G401 (cell line): ENCODE measurements around the gene ASXL3. TPM values are rescaled to one million over a fixed set of nuclear protein-coding genes. Genes with fewer than 3 reads are reported as not detected.

Experiments
- DNase-seq: peaks from one replicate; pipeline ENCODE4 v3.0.0-alpha.2; 2015; ENCODE audit warnings: low spot score
- in situ Hi-C: cut with HindIII; loops from 2 replicates; pipeline ENCODE4 v1.10.0; 2016; ENCODE audit warnings: low sequenced_read_pairs, mixed read lengths
- total RNA-seq: library from RNA; depleted of rRNA; stranded (reverse); fragments of >200 nt; shearing (Covaris generic); gene quantifications from 2 replicates; pipeline ENCODE4 v1.2.3, GENCODE V29; 2014

The ASXL3 gene
- total RNA-seq, 1 experiment from 2014 or later = not detected

DNA sequence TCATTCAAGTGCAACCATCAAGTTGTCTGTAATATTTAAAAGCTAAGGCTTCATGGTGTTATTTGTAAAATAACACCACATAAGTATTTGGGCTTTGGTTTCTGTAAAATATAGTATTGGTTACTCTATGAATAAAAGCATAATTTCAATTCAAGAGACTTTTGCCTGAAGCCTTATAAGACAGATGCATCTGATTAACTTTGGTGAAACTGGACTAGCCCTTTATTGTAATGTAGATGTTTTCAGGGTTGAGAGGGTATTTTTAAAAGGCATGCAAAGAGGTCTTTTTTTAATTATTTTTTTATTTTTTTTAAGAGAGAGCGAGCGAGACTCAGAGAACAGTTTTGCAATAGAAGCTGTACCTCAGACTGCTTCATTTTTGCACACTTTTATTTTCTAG is 66.5 kb downstream of the ASXL3 start:
- in situ Hi-C loops = no loop called here
- no peak for DNase-seq

DNA sequence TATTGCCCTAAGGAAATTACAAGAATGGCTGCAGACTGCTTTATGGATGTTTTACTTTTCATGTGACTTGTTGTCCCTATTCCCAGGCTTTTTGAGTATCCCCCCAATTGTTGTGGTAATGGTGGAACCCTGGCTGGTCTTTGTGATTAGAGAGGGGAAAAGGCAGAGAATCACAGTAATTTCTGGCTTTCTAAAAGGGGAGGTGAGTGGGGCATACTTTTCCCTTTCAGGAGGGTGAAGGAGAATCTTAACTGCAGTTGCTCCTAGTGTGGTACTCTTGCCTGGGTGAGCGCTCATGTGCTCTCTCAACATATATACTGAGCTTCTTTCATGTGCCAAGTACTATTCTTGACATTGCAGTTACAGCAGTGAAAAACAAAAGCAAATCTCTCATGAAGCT is 69.3 kb downstream of the ASXL3 start:
- in situ Hi-C loops = no loop called here
- no peak for DNase-seq

DNA sequence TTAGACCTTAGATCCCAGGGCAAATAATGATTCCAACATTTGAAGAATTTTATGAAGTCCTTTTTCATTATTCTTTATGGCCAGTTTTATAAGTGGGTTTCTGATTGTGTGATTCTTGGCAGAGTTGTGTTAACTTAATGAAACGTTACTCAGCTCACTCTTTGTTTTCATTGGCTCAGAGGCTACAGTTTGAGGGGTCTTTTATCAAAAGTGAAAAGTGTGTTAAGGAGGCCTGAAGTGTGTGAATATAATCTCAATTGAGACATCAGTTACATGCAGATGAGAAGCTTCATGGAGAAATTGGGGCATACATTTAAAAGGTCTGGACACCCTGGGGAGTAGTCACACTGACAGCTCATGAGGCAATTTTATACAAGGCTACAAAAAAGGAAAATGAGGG is 74.6 kb downstream of the ASXL3 start:
- no peak for DNase-seq
- in situ Hi-C loops = no loop called here

DNA sequence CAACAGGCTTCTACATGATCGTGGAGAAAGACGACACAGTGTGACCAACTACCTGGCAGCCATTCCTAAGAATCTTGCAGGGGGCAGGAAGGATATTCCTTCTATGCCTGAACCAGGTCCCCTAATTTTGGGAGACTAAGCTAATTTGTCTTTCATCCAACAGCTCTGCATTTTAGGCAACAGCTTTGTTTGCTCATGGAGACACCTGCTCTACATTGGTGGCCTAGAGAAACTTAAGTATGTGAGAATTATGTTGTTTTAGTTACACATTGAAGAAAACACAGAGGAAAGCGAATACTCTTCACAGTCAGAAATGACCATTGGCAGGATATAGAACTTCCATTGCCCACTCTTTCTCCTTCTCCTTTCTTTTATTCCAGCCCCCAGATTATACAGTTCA is 75.2 kb downstream of the ASXL3 start:
- no peak for DNase-seq
- in situ Hi-C loops = no loop called here

DNA sequence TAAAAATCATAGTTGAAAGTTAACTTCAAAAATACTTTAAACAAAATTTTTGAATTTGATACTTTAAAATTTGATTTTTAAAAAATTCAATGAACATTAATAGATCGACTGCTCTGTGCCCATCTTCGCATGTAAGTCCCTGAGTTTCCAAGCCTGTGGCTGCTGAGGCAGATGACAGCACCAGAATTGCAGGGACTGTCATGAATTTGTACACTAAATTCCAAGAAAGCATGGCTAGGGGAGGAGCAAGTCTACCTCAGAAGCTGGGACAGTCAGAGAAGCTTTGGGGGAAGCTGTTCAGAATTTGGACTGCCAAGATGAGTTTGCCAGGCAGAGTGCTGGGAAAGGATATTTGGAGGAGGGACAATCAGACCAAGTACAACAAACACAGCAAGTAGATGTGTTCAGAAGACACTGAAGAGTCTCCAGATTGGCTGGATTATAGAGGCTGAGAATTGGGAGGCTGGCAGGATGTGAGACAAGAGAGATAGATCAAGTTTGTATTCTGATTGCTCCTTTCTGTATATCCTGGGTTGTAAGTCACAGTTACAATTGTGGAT is 79.0 kb downstream of the ASXL3 start:
- in situ Hi-C loops = no loop called here
- DNase-seq = no peak

DNA sequence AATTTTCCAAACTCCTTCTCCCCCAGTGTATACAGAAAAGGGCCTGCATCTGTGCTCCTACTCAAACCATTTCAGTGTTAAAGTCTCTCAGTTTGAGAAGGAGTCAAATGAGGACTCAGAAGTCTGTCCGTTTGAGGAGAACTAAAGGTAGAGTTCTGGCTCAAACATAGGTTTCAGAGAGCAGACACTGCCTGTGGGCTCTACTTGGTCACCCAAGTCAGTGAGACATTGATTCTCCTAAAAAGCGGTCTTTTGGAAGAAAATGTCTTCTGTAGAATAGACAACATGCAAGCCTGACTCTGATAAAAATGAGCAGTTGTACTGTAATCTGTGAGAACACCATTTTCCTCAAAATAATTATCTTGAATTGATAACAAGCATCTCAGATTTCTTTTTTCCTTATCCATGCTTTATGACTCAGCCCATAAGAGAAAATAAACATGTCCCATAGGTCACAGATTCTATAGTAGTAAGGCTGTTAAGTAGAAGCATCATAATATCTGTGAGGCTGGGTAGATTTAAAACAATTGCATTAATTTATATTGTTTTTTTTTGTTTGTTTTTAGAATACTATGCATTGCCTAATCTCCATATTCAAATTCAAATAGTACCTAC is 82.8 kb downstream of the ASXL3 start:
- no peak for DNase-seq
- in situ Hi-C loops = no loop called here

DNA sequence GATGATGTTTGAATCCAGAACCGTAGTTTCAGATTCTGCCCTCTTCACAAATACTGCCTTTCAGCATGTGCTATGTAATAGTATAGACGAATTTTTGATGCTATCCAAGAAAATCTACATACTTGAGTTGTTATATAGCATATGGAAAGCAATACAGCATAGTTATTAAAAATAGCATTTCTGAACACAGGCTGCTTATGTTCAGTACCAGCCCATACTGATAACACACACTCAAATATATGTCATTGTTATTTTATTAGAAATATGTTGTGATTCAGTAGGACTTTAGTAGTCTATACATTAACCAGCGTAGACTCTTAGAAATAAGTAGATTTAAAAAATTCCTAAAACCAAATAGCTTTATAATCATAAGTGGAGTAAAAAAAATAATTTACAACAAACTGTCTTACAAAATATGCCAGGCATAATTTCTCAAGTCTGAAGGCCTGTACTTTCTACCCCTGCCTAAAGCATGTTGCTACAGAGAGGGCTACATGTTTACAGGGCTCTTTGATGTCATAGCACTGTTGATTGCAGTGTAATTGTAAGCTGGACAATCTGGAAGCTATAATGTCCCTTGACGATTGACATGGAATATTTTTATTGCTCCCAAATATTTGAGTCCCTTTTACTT is 86.3 kb downstream of the ASXL3 start:
- in situ Hi-C loops = no loop called here
- DNase-seq = no peak

DNA sequence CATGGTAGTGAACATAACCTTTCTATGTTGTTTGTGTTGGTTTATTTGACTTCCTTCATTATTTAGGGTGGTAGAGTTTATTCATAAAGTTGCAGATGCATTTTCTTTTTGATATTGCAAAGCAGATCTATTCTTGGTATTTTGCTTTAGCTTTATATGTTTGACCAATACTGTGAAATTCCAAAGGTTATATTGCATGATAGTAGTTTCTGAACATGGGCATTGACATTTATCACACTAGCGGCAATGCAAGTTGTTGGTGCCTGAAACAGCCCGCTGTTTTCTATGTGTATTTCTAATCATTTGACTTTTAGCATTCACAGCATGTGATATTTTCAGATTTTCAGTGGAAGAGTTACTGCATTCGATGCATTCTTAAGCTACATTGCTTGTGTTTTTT is 87.2 kb downstream of the ASXL3 start:
- in situ Hi-C loops = no loop called here
- DNase-seq = no peak

DNA sequence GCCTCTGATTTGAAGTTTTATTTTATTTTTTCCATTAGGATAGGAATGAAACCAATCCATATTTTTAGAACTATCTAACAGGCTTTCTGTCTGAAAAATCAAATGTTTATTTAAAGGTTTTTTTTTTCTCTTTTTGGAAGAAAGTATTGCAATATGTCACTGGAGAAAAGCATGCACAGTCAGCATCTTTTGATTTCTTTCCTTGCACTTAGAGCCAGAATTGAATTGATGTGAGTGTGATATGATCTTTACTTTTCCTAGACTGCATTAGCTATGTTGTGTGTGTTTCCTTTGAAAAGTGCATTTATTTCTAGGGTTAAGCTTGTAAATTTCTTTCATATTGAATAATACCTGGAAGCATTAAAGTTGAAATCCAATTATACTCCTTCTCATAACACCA is 87.6 kb downstream of the ASXL3 start:
- in situ Hi-C loops = no loop called here
- no peak for DNase-seq

DNA sequence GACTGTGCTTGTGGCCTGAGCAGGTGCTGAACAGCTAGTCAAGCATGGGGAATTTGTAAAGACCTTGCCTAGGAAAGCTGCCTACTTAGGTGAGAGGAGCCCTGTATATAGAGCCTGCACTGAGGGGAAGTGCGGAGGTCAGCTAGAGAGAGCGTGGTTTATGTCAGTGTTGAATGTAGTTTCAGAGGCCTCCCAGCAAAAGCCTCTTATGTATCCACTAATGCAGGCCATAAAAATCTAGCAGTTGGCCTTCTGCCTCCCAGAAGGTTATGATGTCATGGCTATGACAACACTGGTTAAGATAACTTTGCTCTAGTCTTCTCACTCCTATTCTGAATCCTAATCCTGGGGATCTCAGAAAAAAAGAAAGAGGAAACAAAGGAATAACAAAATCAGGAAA is 88.9 kb downstream of the ASXL3 start:
- in situ Hi-C loops = no loop called here
- DNase-seq = no peak

DNA sequence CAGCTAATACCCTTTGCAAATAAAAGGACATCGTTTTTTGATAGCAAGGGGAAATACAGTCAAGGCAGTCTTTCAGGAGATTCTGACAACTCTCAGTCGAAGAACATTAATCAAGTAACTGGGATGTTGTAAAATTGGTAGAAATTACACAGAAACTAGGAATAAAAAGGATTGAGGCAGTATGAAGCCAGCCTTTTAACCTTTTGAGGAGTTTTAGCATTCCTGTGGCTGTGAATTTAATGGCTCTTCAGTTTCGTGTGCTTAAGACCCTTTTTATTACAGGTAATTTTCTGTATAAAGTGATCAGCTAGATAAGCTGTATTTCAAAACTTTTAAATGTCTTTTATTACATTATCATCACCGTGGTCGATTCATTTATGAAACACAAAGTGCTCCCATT is 91.6 kb downstream of the ASXL3 start:
- in situ Hi-C loops = no loop called here
- DNase-seq = no peak

DNA sequence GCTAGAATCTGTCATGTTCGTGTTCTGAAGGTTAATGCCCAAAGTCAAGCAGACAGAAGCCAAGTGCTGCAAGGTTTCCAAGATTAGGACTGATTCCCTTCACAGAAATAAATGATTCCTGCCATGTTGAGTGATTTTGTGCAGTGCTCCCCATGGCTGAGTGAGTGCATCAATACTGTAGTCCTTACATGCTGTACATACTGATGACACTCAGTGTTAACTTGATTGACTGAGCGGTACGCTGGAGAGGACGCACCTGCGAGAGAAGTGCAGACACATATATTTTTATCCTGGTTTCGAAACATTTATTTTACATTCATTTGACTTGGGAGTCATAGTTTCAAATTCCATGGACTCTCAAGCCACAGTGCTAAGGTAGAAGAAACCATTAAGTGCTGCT is 92.0 kb downstream of the ASXL3 start:
- no peak for DNase-seq
- in situ Hi-C loops = no loop called here

DNA sequence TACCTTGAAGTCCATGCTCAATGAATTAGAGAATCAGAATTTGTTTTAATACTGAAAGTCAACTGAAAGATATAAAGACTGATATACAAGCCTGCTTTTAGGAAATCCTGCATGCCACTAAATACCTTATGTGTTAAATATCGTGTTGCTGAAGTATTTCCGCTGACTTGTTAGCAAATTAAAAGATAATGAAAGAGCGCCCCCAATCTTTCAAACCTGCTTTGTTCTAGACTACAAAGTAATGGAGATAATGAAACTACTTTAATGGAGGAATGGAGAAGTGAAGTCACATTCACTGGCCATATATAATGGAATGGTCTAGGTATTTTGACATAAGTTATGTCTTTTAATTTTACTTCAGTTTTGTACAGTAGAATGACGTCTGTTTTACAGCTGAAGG is 95.7 kb downstream of the ASXL3 start:
- DNase-seq = no peak
- in situ Hi-C loops = no loop called here

DNA sequence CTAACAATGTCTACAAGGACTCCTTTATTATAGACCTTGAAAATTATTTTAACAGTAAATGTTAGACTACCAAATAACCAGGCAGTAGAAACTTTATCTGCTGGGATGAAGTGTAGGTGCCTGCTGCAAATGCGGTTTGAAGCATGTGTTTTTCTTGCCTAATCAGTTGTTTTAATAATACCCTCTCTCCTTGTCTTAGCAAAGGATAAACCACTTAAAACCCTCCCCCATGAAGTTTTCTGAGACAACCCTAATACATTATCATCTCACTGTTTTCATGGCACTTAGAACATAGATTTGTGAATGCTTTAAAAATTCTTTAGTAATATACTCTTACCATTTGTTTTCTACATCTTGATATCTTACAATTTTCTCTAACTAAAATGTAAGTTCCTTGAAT is 98.6 kb downstream of the ASXL3 start:
- no peak for DNase-seq
- in situ Hi-C loops = no loop called here

DNA sequence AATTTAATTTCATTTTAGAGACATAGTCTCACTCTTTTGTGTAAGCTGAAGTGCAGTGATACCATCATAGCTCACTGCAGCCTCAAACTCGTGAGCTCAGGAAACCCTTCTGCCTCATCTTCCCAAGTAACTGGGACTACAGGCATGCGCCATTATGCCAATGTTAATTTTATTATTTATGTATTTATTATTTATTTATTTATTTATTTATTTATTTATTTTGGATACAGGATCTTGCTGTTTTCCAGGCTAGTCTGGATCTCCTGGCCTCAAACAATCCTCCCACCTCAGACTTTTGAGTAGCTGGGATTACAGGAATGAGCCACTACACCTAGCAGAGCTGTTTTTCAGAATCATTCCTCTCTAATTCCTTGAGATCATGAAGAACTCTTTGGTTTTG is 99.9 kb downstream of the ASXL3 start:
- DNase-seq = no peak
- in situ Hi-C loops = no loop called here

DNA sequence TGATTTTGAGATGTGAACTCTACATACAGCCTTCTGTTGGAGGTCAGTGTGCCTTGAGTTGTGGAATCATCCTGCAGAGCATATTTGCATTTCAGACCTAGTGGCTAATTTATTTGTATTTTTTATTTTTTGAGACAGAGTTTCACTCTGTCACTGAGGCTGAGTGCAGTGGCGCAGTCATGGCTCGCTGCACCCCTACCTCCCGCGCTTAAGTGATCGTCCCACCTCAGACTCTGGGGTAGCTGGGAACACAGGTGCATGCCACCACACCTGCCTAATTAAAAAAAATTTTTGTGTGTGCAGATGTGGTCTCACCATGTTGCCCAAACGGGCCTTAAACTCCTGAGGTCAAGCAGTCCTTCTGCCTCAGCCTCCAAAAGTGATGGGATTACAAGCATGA is 104.4 kb downstream of the ASXL3 start:
- in situ Hi-C loops = no loop called here
- DNase-seq = no peak

DNA sequence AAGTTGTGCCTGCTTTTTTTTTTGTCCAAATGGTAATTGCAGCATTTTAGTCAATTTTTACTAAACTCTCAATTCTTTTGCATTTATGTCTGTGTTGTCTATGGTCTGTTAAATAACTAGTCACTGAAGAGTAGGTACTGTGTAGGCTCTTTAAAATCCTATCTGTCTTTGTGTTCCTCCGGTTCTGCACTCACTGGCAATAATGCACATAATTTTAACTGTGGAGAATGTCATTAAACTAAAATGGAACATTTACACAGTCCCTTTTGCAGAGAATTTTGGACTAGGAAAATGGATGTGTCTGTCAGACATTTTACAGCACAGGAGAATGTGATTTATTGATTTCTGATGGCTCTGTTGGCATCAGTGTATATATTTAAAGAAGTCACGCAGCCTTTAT is 116.6 kb downstream of the ASXL3 start:
- in situ Hi-C loops = no loop called here
- DNase-seq = no peak

DNA sequence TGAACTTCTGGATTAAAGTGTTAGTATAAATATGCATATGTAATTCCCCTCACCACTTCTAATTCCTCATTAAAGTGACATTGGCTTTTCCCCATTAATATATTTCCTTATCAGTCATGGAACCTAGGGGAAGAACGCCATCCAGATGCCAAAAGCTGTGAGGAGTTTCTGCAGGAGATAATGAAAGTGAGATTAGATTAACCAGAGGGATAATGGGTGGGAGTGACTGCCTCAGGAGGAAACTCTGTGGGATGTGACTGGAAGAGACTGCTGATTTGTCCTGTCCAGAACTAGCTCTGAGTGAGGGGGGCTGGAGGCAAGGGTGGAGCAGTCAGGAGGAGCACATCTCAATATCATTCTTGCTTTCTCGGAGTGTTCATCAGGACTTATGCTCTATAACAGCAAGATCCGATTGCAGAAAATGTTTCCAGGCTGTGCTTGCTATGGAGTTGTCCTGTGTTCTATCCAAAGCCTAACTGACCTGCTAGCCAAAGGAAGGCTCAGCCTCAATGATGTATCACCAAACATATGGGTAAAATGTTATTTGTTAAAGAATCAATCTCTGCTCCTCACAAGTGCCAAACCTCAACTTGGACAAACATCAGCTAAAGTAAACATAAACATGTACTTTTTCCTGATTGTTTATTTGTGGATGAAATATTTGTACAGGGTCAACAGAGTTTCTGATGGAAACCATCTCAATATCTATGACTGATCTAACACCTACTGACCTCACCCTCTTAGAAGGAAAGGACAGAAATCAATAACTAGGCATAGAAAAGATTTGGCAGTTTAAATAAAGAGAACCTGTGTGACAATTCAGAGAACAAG is 118.5 kb downstream of the ASXL3 start:
- DNase-seq = no peak
- in situ Hi-C loops = no loop called here

DNA sequence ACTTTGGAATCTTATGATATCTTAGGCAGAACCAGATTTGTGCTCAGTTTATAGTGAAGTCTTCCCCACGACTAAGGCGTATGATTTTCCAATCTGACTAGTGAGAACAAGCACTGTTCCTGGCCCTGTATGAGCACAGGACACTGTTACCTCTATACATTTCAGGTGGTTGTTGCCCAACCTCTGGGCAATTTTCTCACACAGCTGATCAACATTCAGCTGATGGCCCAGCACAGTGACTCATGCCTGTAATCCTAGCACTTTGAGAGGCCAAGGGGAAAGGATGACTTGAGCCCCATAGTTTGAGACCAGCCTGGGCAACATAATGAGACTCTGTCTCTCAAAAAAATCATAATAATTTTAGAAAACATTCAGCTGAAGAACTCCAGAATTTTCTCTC is 119.5 kb downstream of the ASXL3 start:
- no peak for DNase-seq
- in situ Hi-C loops = no loop called here

DNA sequence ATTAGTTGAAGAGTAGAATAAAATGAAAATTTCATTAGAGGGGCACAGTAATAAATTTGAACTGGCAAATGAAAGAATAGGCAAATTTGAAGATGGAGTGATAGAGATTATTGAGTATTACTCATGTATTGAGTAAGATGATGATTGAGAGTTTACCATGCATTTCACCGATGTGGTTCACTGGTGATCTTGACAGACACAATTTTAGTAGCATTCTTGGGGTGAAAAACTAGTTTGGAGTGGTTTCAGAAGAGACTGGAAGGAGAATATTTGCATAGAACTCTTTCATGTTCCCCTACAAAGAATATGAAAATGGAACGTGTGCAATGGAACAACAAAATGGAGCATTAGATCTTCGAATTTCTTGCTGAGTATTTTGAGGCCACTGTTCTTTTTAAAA is 121.4 kb downstream of the ASXL3 start:
- no peak for DNase-seq
- in situ Hi-C loops = no loop called here
